OCI-M1 (cell line): Measurements from ENCODE around the gene FIZ1.

ENCODE experiments used
- DNase-seq: peaks from one replicate; lab custom pipeline; 2025; lab: John Stamatoyannopoulos, UW

Gene FIZ1

GRCh38 chr19:55599468-55599841, at the start of gene FIZ1:
TSS of gene FIZ1 (minus strand) at chr19:55599517. CDS start at chr19:55597865, 1,652 bp downstream.
- DNase-seq = peak; percentile 99

GRCh38 chr19:55648585-55649267, 49.4 kb upstream of the FIZ1 start:
- DNase-seq = no peak

GRCh38 chr19:55647732-55648584, 48.6 kb upstream of the FIZ1 start, which contains the start of gene CCDC106:
TSS of gene CCDC106 (plus strand) at chr19:55648212. CDS start at chr19:55649047, 835 bp downstream.
- peak; percentile 89 for DNase-seq

- peak; percentile 42 for DNase-seq
Measured at GRCh38 chr19:55646889-55647731, 47.8 kb upstream of the FIZ1 start.

- no peak for DNase-seq
Measured at GRCh38 chr19:55645512-55645881, 46.2 kb upstream of the FIZ1 start.

GRCh38 chr19:55644842-55645511, 45.7 kb upstream of the FIZ1 start:
- DNase-seq = no peak

GRCh38 chr19:55644191-55644833, 45.0 kb upstream of the FIZ1 start:
- DNase-seq = no peak

- DNase-seq = peak; percentile 44
Measured at GRCh38 chr19:55643887-55644176, 44.5 kb upstream of the FIZ1 start.

- DNase-seq = peak; percentile 89
Measured at GRCh38 chr19:55643003-55643886, 43.9 kb upstream of the FIZ1 start, which contains the start of gene ZNF581. TSS of gene ZNF581 (plus strand) at chr19:55643649. CDS start at chr19:55644572, 923 bp downstream.

GRCh38 chr19:55642153-55643002, 43.1 kb upstream of the FIZ1 start:
- DNase-seq = peak; percentile 65

- peak; percentile 75 for DNase-seq
Measured at GRCh38 chr19:55641426-55642152, 42.3 kb upstream of the FIZ1 start.

- DNase-seq = peak; percentile 85
Measured at GRCh38 chr19:55640577-55641425, 41.5 kb upstream of the FIZ1 start, which contains the start of gene ZNF580. TSS of gene ZNF580 (plus strand) at chr19:55641002. CDS start at chr19:55642509, 1,507 bp downstream.

- no peak for DNase-seq
Measured at GRCh38 chr19:55640043-55640576, 40.8 kb upstream of the FIZ1 start.

- peak; percentile 86 for DNase-seq
Measured at GRCh38 chr19:55638864-55639359, 39.6 kb upstream of the FIZ1 start.

GRCh38 chr19:55637534-55637933, 38.2 kb upstream of the FIZ1 start:
- no peak for DNase-seq

GRCh38 chr19:55636723-55637122, 37.4 kb upstream of the FIZ1 start:
- DNase-seq = no peak

GRCh38 chr19:55635856-55636440, 36.6 kb upstream of the FIZ1 start:
- no peak for DNase-seq
